Measurements from ENCODE around the gene EXTL1. TPM values are rescaled to one million over a fixed set of nuclear protein-coding genes. Genes with fewer than 3 reads are reported as not detected.

EXTL1 gene
- total and polyA plus RNA-seq, 2 of the 4 experiments (the other 2 are of a cell fraction), result 0.90 to 5.2 TPM

DNA sequence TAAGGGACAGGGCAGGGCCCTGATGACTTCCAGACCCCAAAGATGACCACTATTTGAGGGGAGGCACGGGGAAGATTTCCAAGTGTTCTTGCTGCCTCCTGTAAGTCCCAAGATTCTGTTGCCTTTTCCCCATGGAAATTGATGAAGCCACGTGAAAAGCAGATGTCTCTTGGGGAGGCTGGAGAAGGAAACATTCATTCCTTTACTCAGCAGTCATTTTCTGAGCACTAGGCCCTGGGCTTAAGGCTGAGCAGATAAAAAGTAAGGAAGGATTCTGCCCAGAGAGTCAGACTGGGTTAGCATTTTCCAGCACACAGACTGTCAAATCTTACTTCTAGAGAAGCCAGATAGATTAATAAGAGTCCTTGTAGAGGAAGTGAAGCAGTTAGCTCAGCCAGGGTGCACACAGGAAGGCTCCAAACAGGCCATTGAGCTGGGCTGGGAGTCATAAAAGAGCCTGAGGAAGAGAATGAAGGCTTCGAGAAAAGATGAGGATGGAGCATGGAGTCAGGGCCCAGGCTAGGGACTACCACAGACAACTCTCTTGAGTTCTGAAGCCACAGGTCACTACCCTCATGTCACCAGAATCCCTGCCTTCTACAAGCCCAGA, 10.1 kb downstream of the EXTL1 start:
- Histone ChIP-seq H3K4me3 (ENCODE audit: insufficient read depth, low read depth, low read length) (no peak overlapping the region), H4K20me1 (ENCODE audit: insufficient read depth, low read length) (no peaks in the 10 kb centered on the region), H3K36me3 (ENCODE audit: control insufficient read depth, insufficient read depth, low read length) (no peaks in the 10 kb centered on the region), H3K4ac (ENCODE audit: low read depth, low read length) (no peak overlapping the region), H3K18ac (ENCODE audit: low read depth, low read length) (no peak overlapping the region), H3K27ac (ENCODE audit: insufficient read depth, low read length) (no peak overlapping the region), H3K9me1 (ENCODE audit: insufficient read depth, low read length) (0 out of 2 replicates have a peak, but pooled peaks cover 3% of the 10 kb centered on the region), H2BK15ac (ENCODE audit: low read depth, low read length) (no peak overlapping the region), H3K56ac (ENCODE audit: extremely low read depth, insufficient read depth, low read length) (no peak overlapping the region), H2AK5ac (ENCODE audit: low read depth, low read length) (no peak overlapping the region), H3K14ac (replicated peaks; ENCODE audit: low read depth, low read length) (no peak overlapping the region), H3K4me1 (ENCODE audit: control insufficient read depth, insufficient read depth, low read length) (peaks cover 6% of the 10 kb centered on the region), H3K9ac (ENCODE audit: low read depth, low read length) (no peak overlapping the region), H2AK9ac (replicated peaks; ENCODE audit: low read depth, low read length, poor library complexity) (no peak overlapping the region), H2BK120ac (ENCODE audit: low read depth, low read length) (no peak overlapping the region), H3K9me3 (ENCODE audit: control insufficient read depth, insufficient read depth, low read length) (no peaks in the 10 kb centered on the region), H4K8ac (ENCODE audit: low read depth in 2 of 2, low read length in 2 of 2) (no peak overlapping the region), H2AFZ (replicated peaks; ENCODE audit: low read length, poor library complexity) (no peak overlapping the region), H3K27me3 (ENCODE audit: control insufficient read depth, insufficient read depth, low read length) (peaks cover 3% of the 10 kb centered on the region; the same call in 1 of the 2 replicates), H4K91ac (ENCODE audit: insufficient read depth, low read depth, low read length) (no peak overlapping the region), H4K5ac (ENCODE audit: low read depth, low read length) (no peak overlapping the region), H2BK20ac (ENCODE audit: low read depth, low read length) (no peak overlapping the region), H2BK5ac (ENCODE audit: low read depth, low read length, poor library complexity, severe bottlenecking) (no peak overlapping the region), H3K79me1 (ENCODE audit: low read depth in 1 of 2, low read length in 2 of 2) (no peaks in the 10 kb centered on the region), H3K4me2 (ENCODE audit: low read depth, low read length) (no peak overlapping the region), H3K23ac (ENCODE audit: low read depth, low read length) (no peak overlapping the region)
- peak; percentile 66 for DNase-seq
- BruUV-seq (replicated peaks), result no TSS peak
- in situ Hi-C loops (cut with MboI; ENCODE audit: low sequenced_read_pairs), result no loop called here
- WGBS, 2 experiments (ENCODE audit: extremely low coverage in 2 of 2, insufficient read length in 1 of 2), result no CpG with 5 or more reads among the region's 3 CpGs
- POLR2A ChIA-PET (ENCODE audit: unreplicated experiment), result no interaction called here
- TF ChIP-seq, protein P1, sequence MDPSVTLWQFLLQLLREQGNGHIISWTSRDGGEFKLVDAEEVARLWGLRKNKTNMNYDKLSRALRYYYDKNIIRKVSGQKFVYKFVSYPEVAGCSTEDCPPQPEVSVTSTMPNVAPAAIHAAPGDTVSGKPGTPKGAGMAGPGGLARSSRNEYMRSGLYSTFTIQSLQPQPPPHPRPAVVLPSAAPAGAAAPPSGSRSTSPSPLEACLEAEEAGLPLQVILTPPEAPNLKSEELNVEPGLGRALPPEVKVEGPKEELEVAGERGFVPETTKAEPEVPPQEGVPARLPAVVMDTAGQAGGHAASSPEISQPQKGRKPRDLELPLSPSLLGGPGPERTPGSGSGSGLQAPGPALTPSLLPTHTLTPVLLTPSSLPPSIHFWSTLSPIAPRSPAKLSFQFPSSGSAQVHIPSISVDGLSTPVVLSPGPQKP (IDR thresholded peaks at IDR 0.05; ENCODE audit: borderline replicate concordance, low read depth, low read length), result no peak
- no peak for TF ChIP-seq FOS (IDR thresholded peaks at IDR 0.05; ENCODE audit: low read depth, low read length)
- intact Hi-C loops (cut with micrococcal nuclease), result no loop called here
- CTCF ChIA-PET, result interaction anchor here (1.4 kb wide), 1 partner anchor 136 kb away, joined by 4 read pairs; no protein-coding TSS in a partner anchor
- dilution Hi-C loops (cut with HindIII; ENCODE audit: low sequenced_read_pairs, unreplicated experiment), result no loop called here
- ATAC-seq (ENCODE audit: low read depth), result no peak

All from IMR-90 (cell line).